Thoracic aorta (tissue), 2 donors: Measurements from ENCODE around the gene RBM7. TPM values are rescaled to one million over a fixed set of nuclear protein-coding genes. Genes with fewer than 3 reads are reported as not detected.

Experiments used
- ATAC-seq: fragments of 150-250 bp; one replicate; pipeline ENCODE4 v1.8.0; 2017; ENCODE audit warnings: low read depth; ENCODE audit not compliant: insufficient number of reproducible peaks, low FRiP score
- DNase-seq: peaks from one replicate; pipeline ENCODE4 v3.0.0-alpha.2; 2020; ENCODE audit warnings: low spot score
- H3K27ac ChIP-seq, 2 donors: fragments of 200-600 bp; sonication (generic); 1 replicate in 1 of 2; 2 replicates in 1 of 2; pipeline ENCODE4 v1.5.1; 2016; ENCODE audit warnings: mild to moderate bottlenecking in 2 of 2, moderate library complexity in 2 of 2
- H3K27me3 ChIP-seq: fragments of 200-600 bp; sonication (generic); replicated peaks from 2 replicates; pipeline ENCODE4 v1.6.0; 2016; ENCODE audit warnings: mild to moderate bottlenecking; ENCODE audit not compliant: insufficient read depth
- H3K36me3 ChIP-seq: fragments of 200-600 bp; sonication (generic); one replicate; pipeline ENCODE4 v1.5.1; 2016
- H3K4me1 ChIP-seq, 2 donors: fragments of 200-600 bp; sonication (generic); 1 replicate in 1 of 2; 2 replicates in 1 of 2; pipeline versions ENCODE4 v1.5.1 to v1.6.0; 2016; ENCODE audit warnings: low read depth in 2 of 2, mild to moderate bottlenecking in 1 of 2; ENCODE audit not compliant: control insufficient read depth in 1 of 2
- H3K4me3 ChIP-seq: fragments of 200-600 bp; sonication (generic); 2 replicates; pipeline ENCODE4 v1.5.1; 2016; ENCODE audit warnings: mild to moderate bottlenecking
- H3K9me3 ChIP-seq: fragments of 200-600 bp; sonication (generic); 2 replicates; pipeline ENCODE4 v1.5.1; 2016
- total RNA-seq, 2 donors: library from RNA; depleted of rRNA; stranded (reverse); fragments of >200 nt; gene quantifications; one replicate each; pipeline versions ENCODE4 v1.1.0 to v1.2.3, GENCODE V29; 2016
- TF ChIP-seq, protein P1 (sequence below): fragments of 200-600 bp; sonication (generic); IDR thresholded peaks from one replicate; pipeline ENCODE4 v1.5.1; 2019; ENCODE audit warnings: antibody characterized with exemption

The RBM7 gene
- total RNA-seq, 2 donors from 2014 or later = 10.0 to 39.4 TPM

DNA sequence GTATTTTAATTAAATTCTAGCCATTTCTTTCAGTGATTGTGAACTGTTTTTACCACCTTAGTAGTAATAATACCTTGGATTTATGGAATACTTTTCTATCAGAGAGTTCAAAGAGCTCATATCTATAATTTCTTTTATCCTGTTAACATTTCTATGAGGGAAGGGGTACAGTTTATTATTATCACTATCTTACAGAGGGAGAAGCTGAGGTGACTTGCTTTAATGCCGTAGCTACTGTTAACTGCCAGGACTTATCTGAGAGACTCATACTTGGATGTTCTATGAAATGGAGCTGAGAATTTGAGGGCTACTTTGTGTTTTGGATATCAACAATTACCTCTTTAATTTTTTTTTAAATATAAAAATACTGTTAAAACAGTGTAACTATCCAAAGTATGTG lies 42.1 kb downstream of the RBM7 start:
- ATAC-seq (no peak), DNase-seq (no peak)
- peaks cover 0 to 18% of the 10 kb centered on the region in 2 donors for H3K4me1 ChIP-seq
- H3K36me3 ChIP-seq = no peaks in the 10 kb centered on the region
- H3K27ac ChIP-seq = no peak overlapping the region
- TF ChIP-seq, protein P1, sequence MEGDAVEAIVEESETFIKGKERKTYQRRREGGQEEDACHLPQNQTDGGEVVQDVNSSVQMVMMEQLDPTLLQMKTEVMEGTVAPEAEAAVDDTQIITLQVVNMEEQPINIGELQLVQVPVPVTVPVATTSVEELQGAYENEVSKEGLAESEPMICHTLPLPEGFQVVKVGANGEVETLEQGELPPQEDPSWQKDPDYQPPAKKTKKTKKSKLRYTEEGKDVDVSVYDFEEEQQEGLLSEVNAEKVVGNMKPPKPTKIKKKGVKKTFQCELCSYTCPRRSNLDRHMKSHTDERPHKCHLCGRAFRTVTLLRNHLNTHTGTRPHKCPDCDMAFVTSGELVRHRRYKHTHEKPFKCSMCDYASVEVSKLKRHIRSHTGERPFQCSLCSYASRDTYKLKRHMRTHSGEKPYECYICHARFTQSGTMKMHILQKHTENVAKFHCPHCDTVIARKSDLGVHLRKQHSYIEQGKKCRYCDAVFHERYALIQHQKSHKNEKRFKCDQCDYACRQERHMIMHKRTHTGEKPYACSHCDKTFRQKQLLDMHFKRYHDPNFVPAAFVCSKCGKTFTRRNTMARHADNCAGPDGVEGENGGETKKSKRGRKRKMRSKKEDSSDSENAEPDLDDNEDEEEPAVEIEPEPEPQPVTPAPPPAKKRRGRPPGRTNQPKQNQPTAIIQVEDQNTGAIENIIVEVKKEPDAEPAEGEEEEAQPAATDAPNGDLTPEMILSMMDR = no peak
- H3K4me3 ChIP-seq = no peak overlapping the region
- no peaks in the 10 kb centered on the region for H3K27me3 ChIP-seq
- H3K9me3 ChIP-seq = no peaks in the 10 kb centered on the region

- H3K27ac ChIP-seq = no peak overlapping the region
- no peaks in the 10 kb centered on the region for H3K9me3 ChIP-seq
- H3K27me3 ChIP-seq = no peaks in the 10 kb centered on the region
- H3K4me1 ChIP-seq = peaks cover 0 to 3% of the 10 kb centered on the region in 2 donors
- no peak overlapping the region for H3K4me3 ChIP-seq
- TF ChIP-seq, protein P1 = no peak
- DNase-seq (no peak), ATAC-seq (no peak)
- peaks cover 10% of the 10 kb centered on the region for H3K36me3 ChIP-seq
Observed at GRCh38 chr11:114447444-114447843, 47.0 kb downstream of the RBM7 start.

DNA sequence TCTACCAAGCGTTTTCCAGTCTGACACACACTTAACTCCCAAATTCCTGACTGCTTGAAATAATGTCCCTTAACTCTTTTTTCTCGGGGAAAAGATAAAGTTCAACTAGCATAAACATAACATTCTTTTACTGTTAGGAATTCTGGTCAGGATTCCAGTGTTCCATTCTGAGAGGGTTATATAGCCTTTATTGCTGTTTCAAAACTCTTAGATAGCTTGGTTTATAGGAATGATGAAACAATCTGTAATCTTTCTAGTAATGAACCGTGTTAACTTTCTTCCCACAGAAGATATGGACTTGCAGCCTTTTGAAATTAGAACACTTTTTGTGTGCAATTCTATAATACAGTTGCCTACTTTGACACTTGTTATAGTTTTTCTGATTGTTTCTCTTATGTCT lies 47.4 kb downstream of the RBM7 start:
- TF ChIP-seq, protein P1 = no peak

DNA sequence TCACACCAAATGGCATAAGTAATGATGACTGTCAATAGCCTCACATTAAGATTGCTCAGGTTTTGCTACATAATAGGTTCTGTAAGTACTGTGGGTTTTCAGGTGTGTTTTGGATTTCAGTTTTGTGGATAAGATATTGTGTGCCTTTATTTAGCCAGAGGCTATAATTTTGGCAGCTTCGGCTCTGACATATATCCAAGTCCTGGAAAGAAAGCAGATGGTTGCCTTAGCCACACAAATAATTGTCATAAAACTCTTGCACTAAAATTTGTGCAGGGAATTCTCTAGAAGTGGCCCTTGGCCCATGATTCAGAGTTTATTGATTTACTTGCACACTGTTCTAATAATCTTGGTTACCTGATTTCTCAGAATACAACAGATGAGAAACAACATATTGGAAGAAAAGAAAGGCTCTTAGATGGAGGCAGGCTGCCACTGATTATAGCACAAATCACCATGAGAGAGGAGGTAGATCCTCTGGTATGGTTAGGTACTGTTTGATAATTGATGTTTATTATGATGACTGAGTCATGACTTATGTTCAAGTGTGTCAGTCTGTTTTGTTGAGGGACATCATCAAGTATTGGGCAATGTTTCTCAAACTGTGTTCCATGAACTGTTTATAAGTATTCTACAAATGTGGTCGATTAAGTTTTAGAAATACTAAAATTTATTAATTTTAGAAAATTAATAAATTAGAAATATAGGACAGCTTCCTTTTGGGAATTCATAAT lies 48.5 kb downstream of the RBM7 start:
- TF ChIP-seq, protein P1 = no peak
- Histone ChIP-seq H3K4me3 (no peak overlapping the region), H3K27ac (no peak overlapping the region), H3K27me3 (no peaks in the 10 kb centered on the region), H3K36me3 (peaks cover 10% of the 10 kb centered on the region), H3K4me1 (peaks cover 0 to 3% of the 10 kb centered on the region in 2 donors), H3K9me3 (no peaks in the 10 kb centered on the region)
- DNase-seq = no peak
- ATAC-seq = no peak

More for the DNA sequence above, 47.4 kb downstream of the RBM7 start:
- Histone ChIP-seq H3K4me1 (peaks cover 0 to 3% of the 10 kb centered on the region in 2 donors), H3K9me3 (no peaks in the 10 kb centered on the region), H3K27ac (no peak overlapping the region), H3K36me3 (peaks cover 10% of the 10 kb centered on the region), H3K27me3 (no peaks in the 10 kb centered on the region), H3K4me3 (no peak overlapping the region)
- ATAC-seq = no peak
- no peak for DNase-seq

GRCh38 chr11:114449845-114450244 lies 49.4 kb downstream of the RBM7 start:
- no peaks in the 10 kb centered on the region for H3K27me3 ChIP-seq
- ATAC-seq (no peak), DNase-seq (no peak)
- no peaks in the 10 kb centered on the region for H3K9me3 ChIP-seq
- no peak overlapping the region for H3K27ac ChIP-seq
- peaks cover 0 to 3% of the 10 kb centered on the region in 2 donors for H3K4me1 ChIP-seq
- H3K36me3 ChIP-seq = peaks cover 10% of the 10 kb centered on the region
- no peak overlapping the region for H3K4me3 ChIP-seq
- TF ChIP-seq, protein P1 = no peak
